ENCODE measurements around the gene LTBP1. TPM values are rescaled to one million over a fixed set of nuclear protein-coding genes. Genes with fewer than 3 reads are reported as not detected.

LTBP1 gene
- total RNA-seq, 1 donor from 2014 or later: 36.1 TPM

- no peak for DNase-seq (ENCODE audit: low read depth in 2 of 2)
Observed at GRCh38 chr2:32931519-32931918, 15.2 kb upstream of the LTBP1 start.

- peak in 1 of 2 donors; percentile 39 for DNase-seq (ENCODE audit: low read depth in 2 of 2)
Observed at GRCh38 chr2:32931945-32932709, 14.6 kb upstream of the LTBP1 start.

GRCh38 chr2:32932825-32933755 lies 13.7 kb upstream of the LTBP1 start:
- no peak for DNase-seq (ENCODE audit: low read depth in 2 of 2)

- DNase-seq (ENCODE audit: low read depth in 2 of 2): no peak
Observed at GRCh38 chr2:32933756-32934095, 13.0 kb upstream of the LTBP1 start.

- DNase-seq (ENCODE audit: low read depth in 2 of 2): no peak
Observed at GRCh38 chr2:32937602-32938448, 8.9 kb upstream of the LTBP1 start.

GRCh38 chr2:32938934-32939333 lies 7.8 kb upstream of the LTBP1 start:
- DNase-seq (ENCODE audit: low read depth in 2 of 2): no peak

GRCh38 chr2:32940316-32940997 lies 6.3 kb upstream of the LTBP1 start:
- DNase-seq (ENCODE audit: low read depth in 2 of 2): no peak

- no peak for DNase-seq (ENCODE audit: low read depth in 2 of 2)
Observed at GRCh38 chr2:32941944-32942690, 4.6 kb upstream of the LTBP1 start.

- DNase-seq (ENCODE audit: low read depth in 2 of 2): no peak
Observed at GRCh38 chr2:32942793-32943485, 3.8 kb upstream of the LTBP1 start.

GRCh38 chr2:32945286-32945685 lies 1.5 kb upstream of the LTBP1 start:
- DNase-seq (ENCODE audit: low read depth in 2 of 2): no peak

GRCh38 chr2:32947076-32947483 lies 327 bp downstream of the LTBP1 start:
- no peak for DNase-seq (ENCODE audit: low read depth in 2 of 2)

- peak; percentile 48 to 65 for DNase-seq (ENCODE audit: low read depth in 2 of 2)
Observed at GRCh38 chr2:32947484-32948143, 861 bp downstream of the LTBP1 start.

- DNase-seq (ENCODE audit: low read depth in 2 of 2): no peak
Observed at GRCh38 chr2:32948266-32948665, 1.5 kb downstream of the LTBP1 start.

- no peak for DNase-seq (ENCODE audit: low read depth in 2 of 2)
Observed at GRCh38 chr2:32949260-32949659, 2.5 kb downstream of the LTBP1 start.

- no peak for DNase-seq (ENCODE audit: low read depth in 2 of 2)
Observed at GRCh38 chr2:32951672-32952071, 4.9 kb downstream of the LTBP1 start.

- no peak for DNase-seq (ENCODE audit: low read depth in 2 of 2)
Observed at GRCh38 chr2:32952761-32953476, 6.2 kb downstream of the LTBP1 start.

- no peak for DNase-seq (ENCODE audit: low read depth in 2 of 2)
Observed at GRCh38 chr2:32954206-32954605, 7.5 kb downstream of the LTBP1 start.

- DNase-seq (ENCODE audit: low read depth in 2 of 2): no peak
Observed at GRCh38 chr2:32958821-32959220, 12.1 kb downstream of the LTBP1 start.

GRCh38 chr2:32960238-32960637 lies 13.5 kb downstream of the LTBP1 start:
- DNase-seq (ENCODE audit: low read depth in 2 of 2): no peak

Data from lung microvascular endothelial cell (primary cell).